ENCODE measurements around the gene FAM81A. TPM values are rescaled to one million over a fixed set of nuclear protein-coding genes. Genes with fewer than 3 reads are reported as not detected.

Gene FAM81A
- polyA plus RNA-seq, 1 donor (not counting 4 experiments of a cell fraction or from before 2014, with no cell fraction given), result 0.84 TPM

DNA sequence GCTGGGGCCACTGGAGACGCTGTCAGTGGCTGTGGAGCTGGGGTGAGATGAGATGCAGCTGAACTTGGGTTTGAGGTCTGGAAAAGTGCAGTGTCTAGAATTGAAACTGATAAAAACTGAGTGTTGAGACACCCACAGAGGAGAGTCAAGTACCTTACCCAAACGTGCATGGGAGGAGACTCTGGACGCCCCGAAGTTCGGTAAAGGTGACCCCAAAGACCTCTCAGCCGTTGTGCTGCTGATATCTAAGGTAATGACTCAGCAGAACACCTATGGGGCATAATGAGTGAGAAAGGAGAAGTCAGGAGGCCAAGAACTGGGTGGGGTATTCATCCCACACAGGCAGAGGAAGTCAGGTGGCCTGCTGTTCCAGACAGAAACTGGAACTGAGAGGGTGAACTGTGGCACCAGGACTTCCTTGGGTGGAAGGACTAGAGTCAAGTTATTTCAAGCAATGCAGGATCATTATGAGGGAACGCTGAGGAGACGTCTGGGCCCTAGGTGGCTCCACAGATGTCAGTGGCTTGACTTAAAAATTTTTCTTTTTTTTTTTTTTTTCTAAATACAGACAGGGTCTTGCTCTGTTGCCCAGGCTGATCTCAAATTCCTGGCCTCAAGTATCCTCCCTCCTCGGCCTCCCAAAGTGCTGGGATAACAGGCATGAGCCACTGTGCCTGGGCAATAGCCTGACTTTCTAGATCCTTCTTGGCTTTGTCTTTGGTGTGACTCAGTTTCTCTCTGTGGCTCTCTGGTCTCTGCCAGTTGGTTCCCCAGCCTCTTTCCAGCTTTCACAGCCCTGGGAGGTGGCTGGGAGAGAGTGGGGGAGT is 105.9 kb downstream of the FAM81A start:
- Histone ChIP-seq H3K27me3 (ENCODE audit: control insufficient read depth, extremely low read depth, insufficient read depth, low read length) (no peaks in the 10 kb centered on the region), H3K9ac (ENCODE audit: control insufficient read depth, extremely low read depth, insufficient read depth, low read length) (no peak overlapping the region), H3K79me2 (ENCODE audit: control insufficient read depth, insufficient read depth, low read length) (no peaks in the 10 kb centered on the region), H3K4me1 (ENCODE audit: control insufficient read depth, extremely low read depth, insufficient read depth, low read length) (no peaks in the 10 kb centered on the region), H3K36me3 (ENCODE audit: control insufficient read depth in 2 of 2, extremely low read depth in 1 of 2, insufficient read depth in 2 of 2, low read length in 2 of 2) (no peaks in the 10 kb centered on the region), H4K20me1 (ENCODE audit: control insufficient read depth, extremely low read depth, insufficient read depth, low read length) (no peaks in the 10 kb centered on the region), H3K9me3 (ENCODE audit: control insufficient read depth, low read depth, low read length) (no peaks in the 10 kb centered on the region), H3K27ac (ENCODE audit: control insufficient read depth, insufficient read depth, low read length) (no peak overlapping the region), H3K4me3 (ENCODE audit: control insufficient read depth in 2 of 3, extremely low read depth in 1 of 3, insufficient read depth in 2 of 3, low read depth in 1 of 3, low read length in 3 of 3) (no peak overlapping the region), H3K9me1 (ENCODE audit: control insufficient read depth, extremely low read depth, insufficient read depth, low read length) (no peaks in the 10 kb centered on the region), H2AFZ (ENCODE audit: control insufficient read depth, low read length) (no peak overlapping the region), H3K4me2 (ENCODE audit: control insufficient read depth, extremely low read depth, insufficient read depth, low read depth, low read length) (no peak overlapping the region)
- no peak for TF ChIP-seq EZH2 (IDR thresholded peaks at IDR 0.05; ENCODE audit: low read length)
- TF ChIP-seq, protein P1, sequence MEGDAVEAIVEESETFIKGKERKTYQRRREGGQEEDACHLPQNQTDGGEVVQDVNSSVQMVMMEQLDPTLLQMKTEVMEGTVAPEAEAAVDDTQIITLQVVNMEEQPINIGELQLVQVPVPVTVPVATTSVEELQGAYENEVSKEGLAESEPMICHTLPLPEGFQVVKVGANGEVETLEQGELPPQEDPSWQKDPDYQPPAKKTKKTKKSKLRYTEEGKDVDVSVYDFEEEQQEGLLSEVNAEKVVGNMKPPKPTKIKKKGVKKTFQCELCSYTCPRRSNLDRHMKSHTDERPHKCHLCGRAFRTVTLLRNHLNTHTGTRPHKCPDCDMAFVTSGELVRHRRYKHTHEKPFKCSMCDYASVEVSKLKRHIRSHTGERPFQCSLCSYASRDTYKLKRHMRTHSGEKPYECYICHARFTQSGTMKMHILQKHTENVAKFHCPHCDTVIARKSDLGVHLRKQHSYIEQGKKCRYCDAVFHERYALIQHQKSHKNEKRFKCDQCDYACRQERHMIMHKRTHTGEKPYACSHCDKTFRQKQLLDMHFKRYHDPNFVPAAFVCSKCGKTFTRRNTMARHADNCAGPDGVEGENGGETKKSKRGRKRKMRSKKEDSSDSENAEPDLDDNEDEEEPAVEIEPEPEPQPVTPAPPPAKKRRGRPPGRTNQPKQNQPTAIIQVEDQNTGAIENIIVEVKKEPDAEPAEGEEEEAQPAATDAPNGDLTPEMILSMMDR (optimal IDR thresholded peaks at IDR 0.05 in 1 of 3, IDR thresholded peaks at IDR 0.05 in 1 of 3, conservative IDR thresholded peaks at IDR 0.05 in 1 of 3; ENCODE audit: extremely low read depth in 1 of 3, insufficient read depth in 2 of 3, low read length in 3 of 3), result no peak
- dilution Hi-C loops (cut with MboI; ENCODE audit: extremely low pct_ligation_motif_present, low sequenced_read_pairs), result no loop called here
- FAIRE-seq (no peak), DNase-seq (ENCODE audit: low read depth, low spot score) (no peak)

DNA sequence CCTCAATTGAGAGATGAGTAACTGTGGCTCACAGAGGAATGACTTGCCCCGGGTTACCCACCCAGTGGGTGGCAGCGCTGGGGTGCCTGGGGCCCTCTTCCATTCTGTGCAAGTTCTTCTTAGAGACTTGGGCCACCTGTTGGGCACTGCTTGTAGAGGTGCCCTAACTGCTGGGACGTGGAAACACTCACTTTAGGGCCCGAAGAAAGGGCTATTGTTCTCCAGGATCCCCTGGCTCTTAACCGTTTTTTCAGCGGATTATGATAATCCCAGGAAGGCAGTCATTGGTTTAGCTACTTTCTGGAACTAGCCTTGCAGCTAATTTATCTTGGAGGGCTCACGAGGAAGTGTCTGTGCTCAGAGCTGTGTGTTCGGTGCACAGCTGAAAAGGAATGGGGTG is 107.6 kb downstream of the FAM81A start:
- no peaks in the 10 kb centered on the region for H3K79me2 ChIP-seq (ENCODE audit: control insufficient read depth, insufficient read depth, low read length)
- H3K4me2 ChIP-seq (ENCODE audit: control insufficient read depth, extremely low read depth, insufficient read depth, low read depth, low read length), result no peak overlapping the region
- no peaks in the 10 kb centered on the region for H3K27me3 ChIP-seq (ENCODE audit: control insufficient read depth, extremely low read depth, insufficient read depth, low read length)
- H3K9ac ChIP-seq (ENCODE audit: control insufficient read depth, extremely low read depth, insufficient read depth, low read length), result no peak overlapping the region
- H3K27ac ChIP-seq (ENCODE audit: control insufficient read depth, insufficient read depth, low read length), result no peak overlapping the region
- TF ChIP-seq, protein P1 (optimal IDR thresholded peaks at IDR 0.05 in 1 of 3, IDR thresholded peaks at IDR 0.05 in 1 of 3, conservative IDR thresholded peaks at IDR 0.05 in 1 of 3; ENCODE audit: extremely low read depth in 1 of 3, insufficient read depth in 2 of 3, low read length in 3 of 3), result no peak
- no peak for TF ChIP-seq EZH2 (IDR thresholded peaks at IDR 0.05; ENCODE audit: low read length)
- H3K4me3 ChIP-seq (ENCODE audit: control insufficient read depth in 2 of 3, extremely low read depth in 1 of 3, insufficient read depth in 2 of 3, low read depth in 1 of 3, low read length in 3 of 3), result no peak overlapping the region
- FAIRE-seq (no peak), DNase-seq (ENCODE audit: low read depth, low spot score) (no peak)
- dilution Hi-C loops (cut with MboI; ENCODE audit: extremely low pct_ligation_motif_present, low sequenced_read_pairs), result no loop called here
- H3K36me3 ChIP-seq (ENCODE audit: control insufficient read depth in 2 of 2, extremely low read depth in 1 of 2, insufficient read depth in 2 of 2, low read length in 2 of 2), result no peaks in the 10 kb centered on the region
- no peaks in the 10 kb centered on the region for H3K4me1 ChIP-seq (ENCODE audit: control insufficient read depth, extremely low read depth, insufficient read depth, low read length)
- no peaks in the 10 kb centered on the region for H4K20me1 ChIP-seq (ENCODE audit: control insufficient read depth, extremely low read depth, insufficient read depth, low read length)
- H2AFZ ChIP-seq (ENCODE audit: control insufficient read depth, low read length), result no peak overlapping the region
- no peaks in the 10 kb centered on the region for H3K9me3 ChIP-seq (ENCODE audit: control insufficient read depth, low read depth, low read length)
- H3K9me1 ChIP-seq (ENCODE audit: control insufficient read depth, extremely low read depth, insufficient read depth, low read length), result no peaks in the 10 kb centered on the region
